GM12892 (cell line): ENCODE results near the gene HSPB1.

ENCODE experiments used
- POLR2A ChIP-seq: IDR thresholded peaks from 2 replicates; pipeline ENCODE4 v1.6.1; 2011; ENCODE audit warnings: low read depth, low read length, control low read depth
- TAF1 ChIP-seq: IDR thresholded peaks from 2 replicates; pipeline ENCODE4 v1.6.1; 2011; ENCODE audit warnings: low read depth, mild to moderate bottlenecking, control low read depth, low read length, borderline replicate concordance

DNA sequence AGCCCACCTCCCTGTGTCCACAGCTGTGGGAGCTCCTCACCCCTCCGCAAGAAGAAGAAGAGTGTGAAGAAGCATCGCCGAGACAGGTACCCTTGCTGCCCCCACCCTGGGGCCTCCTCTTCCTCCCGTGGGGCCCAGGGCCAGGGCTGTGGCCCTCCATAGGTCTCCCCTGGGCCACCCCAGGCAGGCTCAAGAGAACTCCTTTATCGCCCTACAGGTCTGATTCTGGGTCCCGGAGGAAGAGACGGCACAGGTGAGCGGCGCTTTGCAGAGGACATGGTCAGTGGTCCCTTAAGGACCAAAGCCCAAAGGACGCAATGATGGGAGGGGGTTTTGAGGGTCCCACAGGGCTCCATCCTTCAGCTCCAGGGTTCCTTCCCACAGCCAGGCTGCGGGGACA is 41.1 kb upstream of the HSPB1 start:
- TF ChIP-seq POLR2A (no peak), TAF1 (no peak)
